ENCODE measurements around the gene NHSL2.

DNA sequence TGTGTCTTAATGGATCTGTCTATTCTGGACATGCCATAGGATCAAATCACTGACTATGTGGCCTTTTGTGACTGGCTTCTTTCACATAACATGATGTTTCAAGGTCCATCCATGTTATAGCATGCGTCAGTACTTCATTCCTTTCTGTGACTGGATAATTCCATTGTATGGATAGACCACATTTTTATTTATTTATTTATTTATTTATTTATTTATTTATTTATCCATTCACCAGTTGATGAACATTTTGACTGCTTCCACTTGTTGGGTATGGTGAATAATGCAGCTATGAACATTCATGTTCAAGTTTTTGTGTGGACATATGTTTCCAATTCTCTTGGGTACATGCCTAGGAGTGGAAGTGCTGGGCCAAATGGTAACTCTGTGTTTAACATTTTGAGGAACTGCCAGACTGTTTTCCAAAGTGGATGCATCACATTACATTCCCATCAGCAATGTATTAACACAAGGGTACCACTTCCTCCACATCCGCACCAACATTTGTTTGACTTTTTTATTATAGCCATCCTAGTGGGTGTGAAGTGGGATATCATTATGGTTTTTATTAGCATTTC, 207.1 kb downstream of the NHSL2 start:
- TF ChIP-seq, protein P1, sequence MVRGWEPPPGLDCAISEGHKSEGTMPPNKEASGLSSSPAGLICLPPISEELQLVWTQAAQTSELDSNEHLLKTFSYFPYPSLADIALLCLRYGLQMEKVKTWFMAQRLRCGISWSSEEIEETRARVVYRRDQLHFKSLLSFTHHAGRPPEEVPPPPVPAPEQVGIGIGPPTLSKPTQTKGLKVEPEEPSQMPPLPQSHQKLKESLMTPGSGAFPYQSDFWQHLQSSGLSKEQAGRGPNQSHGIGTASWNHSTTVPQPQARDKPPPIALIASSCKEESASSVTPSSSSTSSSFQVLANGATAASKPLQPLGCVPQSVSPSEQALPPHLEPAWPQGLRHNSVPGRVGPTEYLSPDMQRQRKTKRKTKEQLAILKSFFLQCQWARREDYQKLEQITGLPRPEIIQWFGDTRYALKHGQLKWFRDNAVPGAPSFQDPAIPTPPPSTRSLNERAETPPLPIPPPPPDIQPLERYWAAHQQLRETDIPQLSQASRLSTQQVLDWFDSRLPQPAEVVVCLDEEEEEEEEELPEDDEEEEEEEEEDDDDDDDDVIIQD (CRISPR knock-in tag; IDR thresholded peaks at IDR 0.05; ENCODE audit: low read depth): no peak
- TF ChIP-seq ZNF274 (CRISPR knock-in tag; IDR thresholded peaks at IDR 0.05) (no peak), ZNF121 (CRISPR knock-in tag; IDR thresholded peaks at IDR 0.05) (no peak), PCBP2 (optimal IDR thresholded peaks at IDR 0.05; ENCODE audit: low read depth, low read length, poor library complexity, severe bottlenecking) (no peak), ERF (CRISPR knock-in tag; IDR thresholded peaks at IDR 0.05) (no peak), KDM5A (IDR thresholded peaks at IDR 0.05; ENCODE audit: borderline replicate concordance, low read length) (no peak), NR2F2 (IDR thresholded peaks at IDR 0.05; ENCODE audit: borderline replicate concordance, low read depth) (no peak), EZH2 (conservative IDR thresholded peaks at IDR 0.05; ENCODE audit: low read depth, low read length) (no peak), HMGXB4 (CRISPR knock-in tag; IDR thresholded peaks at IDR 0.05; ENCODE audit: borderline replicate concordance in 1 of 2, low read depth in 1 of 2) (no peak), MAX (IDR thresholded peaks at IDR 0.05) (no peak)
- TF ChIP-seq, protein P2, sequence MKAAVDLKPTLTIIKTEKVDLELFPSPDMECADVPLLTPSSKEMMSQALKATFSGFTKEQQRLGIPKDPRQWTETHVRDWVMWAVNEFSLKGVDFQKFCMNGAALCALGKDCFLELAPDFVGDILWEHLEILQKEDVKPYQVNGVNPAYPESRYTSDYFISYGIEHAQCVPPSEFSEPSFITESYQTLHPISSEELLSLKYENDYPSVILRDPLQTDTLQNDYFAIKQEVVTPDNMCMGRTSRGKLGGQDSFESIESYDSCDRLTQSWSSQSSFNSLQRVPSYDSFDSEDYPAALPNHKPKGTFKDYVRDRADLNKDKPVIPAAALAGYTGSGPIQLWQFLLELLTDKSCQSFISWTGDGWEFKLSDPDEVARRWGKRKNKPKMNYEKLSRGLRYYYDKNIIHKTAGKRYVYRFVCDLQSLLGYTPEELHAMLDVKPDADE (CRISPR knock-in tag; IDR thresholded peaks at IDR 0.05): no peak
- TF ChIP-seq, protein P3, sequence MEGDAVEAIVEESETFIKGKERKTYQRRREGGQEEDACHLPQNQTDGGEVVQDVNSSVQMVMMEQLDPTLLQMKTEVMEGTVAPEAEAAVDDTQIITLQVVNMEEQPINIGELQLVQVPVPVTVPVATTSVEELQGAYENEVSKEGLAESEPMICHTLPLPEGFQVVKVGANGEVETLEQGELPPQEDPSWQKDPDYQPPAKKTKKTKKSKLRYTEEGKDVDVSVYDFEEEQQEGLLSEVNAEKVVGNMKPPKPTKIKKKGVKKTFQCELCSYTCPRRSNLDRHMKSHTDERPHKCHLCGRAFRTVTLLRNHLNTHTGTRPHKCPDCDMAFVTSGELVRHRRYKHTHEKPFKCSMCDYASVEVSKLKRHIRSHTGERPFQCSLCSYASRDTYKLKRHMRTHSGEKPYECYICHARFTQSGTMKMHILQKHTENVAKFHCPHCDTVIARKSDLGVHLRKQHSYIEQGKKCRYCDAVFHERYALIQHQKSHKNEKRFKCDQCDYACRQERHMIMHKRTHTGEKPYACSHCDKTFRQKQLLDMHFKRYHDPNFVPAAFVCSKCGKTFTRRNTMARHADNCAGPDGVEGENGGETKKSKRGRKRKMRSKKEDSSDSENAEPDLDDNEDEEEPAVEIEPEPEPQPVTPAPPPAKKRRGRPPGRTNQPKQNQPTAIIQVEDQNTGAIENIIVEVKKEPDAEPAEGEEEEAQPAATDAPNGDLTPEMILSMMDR (CRISPR knock-in tag; IDR thresholded peaks at IDR 0.05): no peak

Measured in HepG2 (cell line).